Mesenchymal stem cell (in vitro differentiated cells and primary cell): ENCODE measurements around the gene P2RY6.

Experiments used
- DNase-seq: peaks from one replicate; pipeline ENCODE4 v3.0.0-alpha.2; 2013
- H2AFZ ChIP-seq: one replicate; pipeline ENCODE4 v1.6.1; 2013; ENCODE audit warnings: low read depth, mild to moderate bottlenecking, control low read depth, inconsistent platforms, low read length, moderate library complexity
- H2AK5ac ChIP-seq: 2 replicates; pipeline ENCODE4 v1.6.1; 2013; ENCODE audit warnings: low read length, moderate library complexity, mild to moderate bottlenecking, inconsistent platforms; ENCODE audit not compliant: severe bottlenecking
- H2BK120ac ChIP-seq: one replicate; pipeline ENCODE4 v1.6.1; 2013; ENCODE audit warnings: low read depth, mild to moderate bottlenecking, inconsistent platforms, low read length, moderate library complexity
- H2BK12ac ChIP-seq, 2 experiments: one replicate each; pipeline ENCODE4 v1.6.1; 2013; ENCODE audit warnings: inconsistent platforms in 2 of 2, low read length in 2 of 2, mild to moderate bottlenecking in 2 of 2, moderate library complexity in 2 of 2, control low read depth in 1 of 2
- H2BK15ac ChIP-seq: one replicate; pipeline ENCODE4 v1.6.1; 2013; ENCODE audit warnings: mild to moderate bottlenecking, low read depth, inconsistent platforms; ENCODE audit not compliant: poor library complexity, severe bottlenecking
- H2BK5ac ChIP-seq: 2 replicates; pipeline ENCODE4 v1.6.1; 2013; ENCODE audit warnings: low read depth, mild to moderate bottlenecking, low read length, control low read depth, inconsistent platforms; ENCODE audit not compliant: poor library complexity, severe bottlenecking
- H3K14ac ChIP-seq, 2 experiments: one replicate each; pipeline ENCODE4 v1.6.1; 2013; ENCODE audit warnings: inconsistent platforms in 2 of 2, low read length in 2 of 2, control low read depth in 1 of 2, mild to moderate bottlenecking in 1 of 2, moderate library complexity in 1 of 2
- H3K18ac ChIP-seq, 2 experiments: one replicate each; pipeline ENCODE4 v1.6.1; 2013; ENCODE audit warnings: inconsistent platforms in 2 of 2, low read length in 2 of 2, control low read depth in 1 of 2, low read depth in 1 of 2, mild to moderate bottlenecking in 1 of 2
- H3K23ac ChIP-seq, 2 experiments: one replicate each; pipeline ENCODE4 v1.6.1; 2013; ENCODE audit warnings: inconsistent platforms in 2 of 2, low read length in 2 of 2, mild to moderate bottlenecking in 2 of 2, moderate library complexity in 2 of 2, control low read depth in 1 of 2
- H3K27ac ChIP-seq: 2 replicates; pipeline ENCODE4 v1.5.1; 2013; ENCODE audit warnings: mild to moderate bottlenecking, moderate library complexity, low read length, control low read depth, inconsistent platforms; ENCODE audit not compliant: poor library complexity, severe bottlenecking
- H3K27me3 ChIP-seq, 2 experiments: 2 replicates each; pipeline versions ENCODE4 v1.6.1 to v1.7.0; 2013; ENCODE audit warnings: low read length in 2 of 2, mild to moderate bottlenecking in 2 of 2, moderate library complexity in 2 of 2, control low read depth in 1 of 2, inconsistent platforms in 1 of 2; ENCODE audit not compliant: control insufficient read depth in 1 of 2, insufficient read depth in 1 of 2
- H3K36me3 ChIP-seq, 2 experiments: 2 replicates each; pipeline versions ENCODE4 v1.6.1 to v1.7.0; 2013; ENCODE audit warnings: low read length in 2 of 2, control low read depth in 1 of 2, inconsistent platforms in 1 of 2, low read depth in 1 of 2, mild to moderate bottlenecking in 1 of 2; ENCODE audit not compliant: insufficient read depth in 2 of 2, control insufficient read depth in 1 of 2
- H3K4ac ChIP-seq, 2 experiments: one replicate each; pipeline ENCODE4 v1.6.1; 2013; ENCODE audit warnings: inconsistent platforms in 2 of 2, low read length in 2 of 2, mild to moderate bottlenecking in 2 of 2, moderate library complexity in 2 of 2, control low read depth in 1 of 2, low read depth in 1 of 2
- H3K4me1 ChIP-seq: 2 replicates; pipeline ENCODE4 v1.6.1; 2013; ENCODE audit warnings: low read depth, low read length, control low read depth; ENCODE audit not compliant: control insufficient read depth, insufficient read depth
- H3K4me2 ChIP-seq: 2 replicates; pipeline ENCODE4 v1.6.1; 2013; ENCODE audit warnings: low read length, mild to moderate bottlenecking, inconsistent platforms; ENCODE audit not compliant: poor library complexity, severe bottlenecking
- H3K4me3 ChIP-seq, 2 experiments: 2 replicates each; pipeline versions ENCODE4 v1.5.1 to v1.7.0; 2013; ENCODE audit warnings: low read length in 2 of 2, mild to moderate bottlenecking in 2 of 2, control low read depth in 1 of 2, low read depth in 1 of 2; ENCODE audit not compliant: insufficient read depth in 1 of 2
- H3K79me1 ChIP-seq: replicated peaks from 2 replicates; pipeline ENCODE4 v1.6.1; 2013; ENCODE audit warnings: mild to moderate bottlenecking, control low read depth, low read length, inconsistent platforms; ENCODE audit not compliant: poor library complexity, severe bottlenecking
- H3K9ac ChIP-seq: 2 replicates; pipeline ENCODE4 v1.7.0; 2013; ENCODE audit warnings: mild to moderate bottlenecking, low read length, moderate library complexity
- H3K9me3 ChIP-seq: 2 replicates; pipeline ENCODE4 v1.7.0; 2013; ENCODE audit warnings: mild to moderate bottlenecking, low read length; ENCODE audit not compliant: control insufficient read depth
- H4K8ac ChIP-seq: one replicate; pipeline ENCODE4 v1.6.1; 2013; ENCODE audit warnings: inconsistent platforms, mild to moderate bottlenecking, low read length, moderate library complexity
- H4K91ac ChIP-seq: one replicate; pipeline ENCODE4 v1.6.1; 2013; ENCODE audit warnings: mild to moderate bottlenecking, low read length, inconsistent platforms
- WGBS: methylation state at CpG from one replicate; pipeline ENCODE4 v1.1.7; 2013; ENCODE audit warnings: mixed read lengths; 5-methylcytosine and 5-hydroxymethylcytosine counted together

The P2RY6 gene

DNA sequence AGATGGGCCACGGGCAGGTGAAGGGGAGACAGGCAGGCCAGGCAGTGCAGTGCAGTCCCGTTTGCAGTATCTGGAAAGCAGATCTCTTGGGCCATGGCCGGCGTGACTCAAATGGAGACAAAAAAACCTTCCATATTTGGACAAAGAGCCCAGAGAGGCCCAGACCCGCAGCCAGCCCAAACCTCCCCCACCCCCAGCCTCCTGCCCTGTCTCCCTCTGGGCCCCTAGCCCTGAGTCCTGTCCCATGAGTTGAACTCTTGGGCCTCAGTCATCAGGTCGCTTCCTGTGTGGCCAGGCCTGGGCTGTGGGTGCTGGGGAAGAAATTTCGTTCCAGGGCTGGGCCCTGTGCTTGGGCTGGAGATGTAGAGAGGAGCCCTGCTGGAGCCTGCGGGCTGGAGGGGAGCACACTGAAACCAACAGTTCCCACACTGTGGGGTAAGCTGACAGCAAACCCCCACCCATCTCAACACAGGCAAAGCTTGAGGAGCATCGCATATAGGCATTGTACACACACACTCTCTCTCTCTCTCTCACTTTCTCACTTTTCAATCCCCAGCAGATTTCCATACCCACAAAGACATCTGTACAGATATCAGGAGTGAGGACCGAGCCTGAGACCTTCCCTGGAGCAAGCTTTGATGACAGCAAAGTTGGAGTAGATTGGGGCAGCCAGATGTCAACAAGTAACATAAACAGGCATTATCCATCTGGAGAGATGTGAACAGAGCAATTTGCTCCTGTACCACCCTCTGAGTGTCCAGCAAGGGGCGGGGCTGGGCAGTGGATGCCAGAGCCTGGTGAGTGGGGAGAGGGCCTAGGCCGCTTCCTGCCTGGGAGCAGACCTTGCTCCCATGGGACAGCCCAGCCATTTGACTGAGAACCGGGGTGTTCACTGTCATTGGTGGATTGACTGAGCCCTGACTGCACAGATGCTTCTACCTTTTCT lies 53.2 kb downstream of the P2RY6 start:
- peak overlapping the region; percentile 19 for H2BK5ac ChIP-seq
- peak overlapping the region; percentile 87 for H4K8ac ChIP-seq
- H3K4me3 ChIP-seq, result peak overlapping the region in 1 of 2 experiments; percentile 17
- peak overlapping the region; percentile 98 for H2BK15ac ChIP-seq
- H3K36me3 ChIP-seq, result peaks cover 9 to 31% of the 10 kb centered on the region in 2 experiments
- no peak overlapping the region for H3K4me2 ChIP-seq
- H4K91ac ChIP-seq, result peak overlapping the region; percentile 99
- peak overlapping the region; percentile 74 to 99 for H3K18ac ChIP-seq
- peak overlapping the region; percentile 46 to 86 for H3K4ac ChIP-seq
- 28% methylated on average over 12 of the region's 13 CpGs for WGBS
- no peak overlapping the region for H3K23ac ChIP-seq
- peak overlapping the region; percentile 41 for H3K27ac ChIP-seq
- peaks cover 14% of the 10 kb centered on the region for H3K79me1 ChIP-seq
- H2AFZ ChIP-seq, result no peak overlapping the region
- H3K4me1 ChIP-seq, result peaks cover 76% of the 10 kb centered on the region
- H3K9ac ChIP-seq, result peak overlapping the region; percentile 83
- peak overlapping the region; percentile 40 for H2AK5ac ChIP-seq
- peak overlapping the region; percentile 50 to 100 for H2BK12ac ChIP-seq
- H3K14ac ChIP-seq, result peak overlapping the region in 1 of 2 experiments; percentile 99
- H3K9me3 ChIP-seq, result no peaks in the 10 kb centered on the region
- no peaks in the 10 kb centered on the region for H3K27me3 ChIP-seq
- H2BK120ac ChIP-seq, result peak overlapping the region; percentile 99
- DNase-seq, result peak; percentile 83

DNA sequence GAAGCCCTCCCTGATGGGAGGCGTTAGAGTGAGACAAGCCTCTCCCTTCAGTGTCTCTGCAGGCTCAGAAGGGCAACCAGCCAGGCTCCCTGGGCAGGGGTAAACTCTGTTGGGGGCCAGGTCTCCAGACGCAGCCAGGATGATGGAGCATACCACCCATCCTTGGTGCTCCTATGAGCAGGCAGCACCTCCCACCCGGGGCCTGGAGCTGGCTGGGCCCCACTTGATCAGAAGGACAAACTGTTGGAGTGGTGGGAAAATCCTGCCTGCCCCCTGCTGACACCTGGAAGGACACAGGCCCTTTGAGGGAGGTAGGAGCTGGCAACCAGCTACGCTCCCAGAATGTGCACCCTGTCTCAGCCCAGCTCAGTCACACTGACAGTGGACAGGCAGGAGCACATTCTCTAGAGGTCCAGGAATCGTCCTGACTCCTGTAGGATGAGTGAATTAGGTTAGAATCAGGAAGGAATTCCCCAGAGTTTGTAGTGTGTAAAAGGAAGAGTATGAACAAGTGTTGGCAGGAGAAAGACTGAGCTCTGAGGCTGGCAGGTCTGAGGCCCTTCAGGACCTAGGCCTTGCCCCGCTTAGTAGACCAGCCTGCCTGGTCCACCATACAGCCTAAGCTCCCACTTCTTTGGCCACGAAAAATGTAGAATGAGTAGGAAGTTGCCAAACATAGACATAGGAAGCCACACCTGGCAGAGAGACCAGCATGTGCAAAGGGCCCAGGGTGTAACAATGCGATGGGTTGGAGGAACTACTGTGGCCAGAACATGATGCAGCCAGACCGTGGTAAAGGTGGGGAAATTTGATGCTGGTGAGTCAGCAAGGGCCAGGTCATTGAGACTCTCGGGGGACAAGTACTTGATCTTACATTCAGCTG lies 55.0 kb downstream of the P2RY6 start:
- DNase-seq, result peak; percentile 85
- peak overlapping the region; percentile 17 for H3K27ac ChIP-seq
- 56% methylated on average over 10 of the region's 10 CpGs for WGBS

DNA sequence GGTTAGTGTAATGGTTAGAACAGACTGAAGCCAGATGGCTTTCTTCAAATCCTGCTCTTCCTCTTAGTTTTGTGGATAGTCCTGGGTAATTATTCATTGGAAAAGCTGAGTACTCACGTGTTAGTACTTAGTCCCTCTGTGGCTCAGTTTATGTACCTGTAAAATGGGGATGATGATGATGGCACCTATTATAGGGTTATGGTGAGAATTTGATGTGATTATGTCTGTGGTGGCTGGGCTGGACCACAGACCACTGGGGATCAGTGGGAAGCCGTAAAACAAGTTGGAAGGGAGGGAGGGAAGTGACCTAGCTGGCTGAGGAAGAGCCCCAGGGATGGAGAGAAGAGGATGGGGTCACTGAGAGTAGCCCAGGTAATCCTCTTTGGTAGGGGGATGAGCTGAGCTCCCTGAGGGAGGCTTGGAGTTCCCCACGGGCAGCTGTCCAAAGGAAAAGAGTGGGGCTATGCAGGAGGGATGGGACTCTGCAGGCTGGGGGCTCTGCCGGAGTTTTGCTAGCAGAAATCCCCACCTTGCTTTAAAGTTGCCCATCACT lies 55.8 kb downstream of the P2RY6 start:
- H3K9me3 ChIP-seq, result no peaks in the 10 kb centered on the region
- no peak overlapping the region for H2BK5ac ChIP-seq
- peak overlapping the region; percentile 57 for H4K8ac ChIP-seq
- H2AK5ac ChIP-seq, result peak overlapping the region; percentile 38
- H3K4me1 ChIP-seq, result peaks cover 76% of the 10 kb centered on the region
- H3K27ac ChIP-seq, result no peak overlapping the region
- H3K9ac ChIP-seq, result no peak overlapping the region
- H3K23ac ChIP-seq, result no peak overlapping the region
- H2BK120ac ChIP-seq, result peak overlapping the region; percentile 39
- no peaks in the 10 kb centered on the region for H3K27me3 ChIP-seq
- H2BK12ac ChIP-seq, result peak overlapping the region in 1 of 2 experiments; percentile 87
- H3K36me3 ChIP-seq, result peaks cover 9 to 28% of the 10 kb centered on the region in 2 experiments
- peak overlapping the region; percentile 41 to 81 for H3K4ac ChIP-seq
- WGBS, result 67% methylated on average over 4 of the region's 4 CpGs
- no peak overlapping the region for H2AFZ ChIP-seq
- peak overlapping the region; percentile 85 for H2BK15ac ChIP-seq
- DNase-seq, result no peak
- peak overlapping the region; percentile 56 to 85 for H3K18ac ChIP-seq
- H3K4me2 ChIP-seq, result no peak overlapping the region
- H3K79me1 ChIP-seq, result peaks cover 14% of the 10 kb centered on the region
- no peak overlapping the region for H3K14ac ChIP-seq
- no peak overlapping the region for H4K91ac ChIP-seq
- H3K4me3 ChIP-seq, result no peak overlapping the region

More for the DNA sequence above, 55.0 kb downstream of the P2RY6 start:
- Histone ChIP-seq H2BK5ac (no peak overlapping the region), H2BK12ac (peak overlapping the region; percentile 1 to 92), H3K36me3 (peaks cover 9 to 28% of the 10 kb centered on the region in 2 experiments), H2AK5ac (no peak overlapping the region), H3K79me1 (peaks cover 14% of the 10 kb centered on the region), H2AFZ (no peak overlapping the region), H3K18ac (peak overlapping the region; percentile 56 to 95), H3K9me3 (no peaks in the 10 kb centered on the region), H3K4me3 (no peak overlapping the region), H4K8ac (no peak overlapping the region), H3K4me1 (peaks cover 77% of the 10 kb centered on the region), H4K91ac (peak overlapping the region; percentile 59), H2BK120ac (no peak overlapping the region), H3K4me2 (no peak overlapping the region), H3K23ac (no peak overlapping the region), H3K9ac (no peak overlapping the region), H3K27me3 (no peaks in the 10 kb centered on the region), H3K14ac (peak overlapping the region in 1 of 2 experiments; percentile 88), H3K4ac (peak overlapping the region in 1 of 2 experiments; percentile 81), H2BK15ac (peak overlapping the region; percentile 20)
